COLO668 (cell line): ENCODE measurements around the gene HSD17B8.
"Not testable (repeated sequence)": the region's sequence is repeated elsewhere in the genome, so short reads cannot be mapped to it uniquely, and the experiment has no call there.

Experiments used
- DNase-seq: peaks from one replicate; lab custom pipeline; 2025; ENCODE audit not compliant: unreplicated experiment; lab: John Stamatoyannopoulos, UW

HSD17B8 gene

GRCh38 chr6:33205191-33206026 lies 954 bp downstream of the HSD17B8 start:
- DNase-seq, result no peak

- no peak for DNase-seq
These were observed 1.8 kb downstream of the HSD17B8 start for GRCh38 chr6:33206027-33206863.

GRCh38 chr6:33206864-33207551 lies 2.6 kb downstream of the HSD17B8 start:
- no peak for DNase-seq

- peak; percentile 24 for DNase-seq
These were observed 3.2 kb downstream of the HSD17B8 start for GRCh38 chr6:33207552-33208090.

- peak; percentile 81 for DNase-seq
These were observed 3.9 kb downstream of the HSD17B8 start, which contains the start of gene RING1 for GRCh38 chr6:33208091-33208967. TSS of gene RING1 (plus strand) at chr6:33208500. CDS start at chr6:33208823, 323 bp downstream.

GRCh38 chr6:33209856-33210255 lies 5.4 kb downstream of the HSD17B8 start:
- no peak for DNase-seq

- no peak for DNase-seq
These were observed 6.7 kb downstream of the HSD17B8 start for GRCh38 chr6:33211136-33211535.

- DNase-seq, result no peak
These were observed 7.4 kb downstream of the HSD17B8 start for GRCh38 chr6:33211666-33212422.

GRCh38 chr6:33212857-33213165 lies 8.4 kb downstream of the HSD17B8 start:
- no peak for DNase-seq

GRCh38 chr6:33213166-33213988 lies 8.9 kb downstream of the HSD17B8 start:
- DNase-seq, result no peak

GRCh38 chr6:33213989-33214335 lies 9.5 kb downstream of the HSD17B8 start:
- no peak for DNase-seq

- no peak for DNase-seq
These were observed 11.0 kb downstream of the HSD17B8 start for GRCh38 chr6:33215271-33216116.

- DNase-seq, result no peak
These were observed 11.7 kb downstream of the HSD17B8 start for GRCh38 chr6:33216117-33216649.

GRCh38 chr6:33217246-33217645 lies 12.8 kb downstream of the HSD17B8 start:
- no peak for DNase-seq

GRCh38 chr6:33217681-33218080 lies 13.2 kb downstream of the HSD17B8 start:
- DNase-seq, result no peak

GRCh38 chr6:33226503-33227120 lies 22.2 kb downstream of the HSD17B8 start:
- not testable (repeated sequence) for DNase-seq

GRCh38 chr6:33235221-33235634 lies 30.8 kb downstream of the HSD17B8 start:
- no peak for DNase-seq
